CD4-positive, alpha-beta memory T cell (primary cell): Measurements from ENCODE around the gene RXFP1. TPM values are rescaled to one million over a fixed set of nuclear protein-coding genes. Genes with fewer than 3 reads are reported as not detected.

Experiments used
- CTCF ChIA-PET: fragments of 350-600 bp; sonication (Branson Sonifier 250); formaldehyde crosslinking; loops from one replicate; lab custom pipeline; 2021; ENCODE audit warnings: inconsistent platforms; ENCODE audit not compliant: partially characterized antibody; lab: Charles Lee
- POLR2A ChIA-PET: fragments of 350-600 bp; sonication (Branson Sonifier 250); formaldehyde crosslinking; loops from one replicate; lab custom pipeline; 2021; ENCODE audit not compliant: partially characterized antibody; lab: Charles Lee
- DNase-seq, 5 donors: peaks; one replicate each; pipeline versions ENCODE4 v3.0.0 to v3.0.0-alpha.2; 2020 to 2022; ENCODE audit warnings: mixed read lengths in 1 of 5
- H3K27ac ChIP-seq: one replicate; pipeline ENCODE4 v1.7.0; 2013; ENCODE audit warnings: low read depth, low read length
- H3K27me3 ChIP-seq: 2 replicates; pipeline ENCODE4 v1.7.0; 2013; ENCODE audit warnings: mild to moderate bottlenecking, low read length, moderate library complexity; ENCODE audit not compliant: insufficient read depth
- H3K36me3 ChIP-seq: 2 replicates; pipeline ENCODE4 v1.7.0; 2013; ENCODE audit warnings: mild to moderate bottlenecking, low read length, moderate library complexity; ENCODE audit not compliant: insufficient read depth
- H3K4me1 ChIP-seq: 2 replicates; pipeline ENCODE4 v1.7.0; 2013; ENCODE audit warnings: mild to moderate bottlenecking, low read length, moderate library complexity; ENCODE audit not compliant: insufficient read depth
- H3K4me3 ChIP-seq, 2 donors: one replicate each; pipeline ENCODE4 v1.7.0; 2013; ENCODE audit warnings: low read length in 2 of 2, mild to moderate bottlenecking in 1 of 2
- H3K9me3 ChIP-seq, 2 donors: one replicate each; pipeline ENCODE4 v1.7.0; 2013; ENCODE audit warnings: low read length in 2 of 2, control low read depth in 1 of 2; ENCODE audit not compliant: control insufficient read depth in 1 of 2
- H3K27ac Mint-ChIP-seq, 7 donors: one replicate each; pipeline ENCODE4 v1.8.0; 2020 to 2021; ENCODE audit warnings: mixed read lengths in 7 of 7, mild to moderate bottlenecking in 6 of 7, inconsistent platforms in 3 of 7, moderate library complexity in 3 of 7
- H3K27me3 Mint-ChIP-seq, 2 donors: one replicate each; pipeline ENCODE4 v1.8.0; 2020 to 2021; ENCODE audit warnings: mixed read lengths in 2 of 2
- H3K36me3 Mint-ChIP-seq, 2 donors: one replicate each; pipeline ENCODE4 v1.8.0; 2020 to 2021; ENCODE audit warnings: mixed read lengths in 2 of 2, inconsistent platforms in 1 of 2, mild to moderate bottlenecking in 1 of 2
- H3K4me1 Mint-ChIP-seq, 4 donors: one replicate each; pipeline ENCODE4 v1.8.0; 2020 to 2021; ENCODE audit warnings: mixed read lengths in 4 of 4, mild to moderate bottlenecking in 1 of 4
- H3K4me3 Mint-ChIP-seq, 8 donors: one replicate each; pipeline ENCODE4 v1.8.0; 2020 to 2021; ENCODE audit warnings: mixed read lengths in 8 of 8, mild to moderate bottlenecking in 7 of 8, moderate library complexity in 6 of 8, inconsistent platforms in 3 of 8
- H3K9me3 Mint-ChIP-seq, 8 donors: one replicate each; pipeline ENCODE4 v1.8.0; 2020 to 2021; ENCODE audit warnings: mixed read lengths in 8 of 8, mild to moderate bottlenecking in 5 of 8, inconsistent platforms in 3 of 8, moderate library complexity in 1 of 8
- intact Hi-C: fragments of 100-400 bp; cut with micrococcal nuclease; formaldehyde crosslinking; loops from one replicate; pipeline ENCODE4 v1.15.1; 2023
- polyA plus RNA-seq, 2 donors: library from polyadenylated mRNA; unstranded; fragments of 300-500 nt; fragmentation: Illumina TruSeq; gene quantifications; one replicate each; pipeline ENCODE4 v1.2.3, GENCODE V29; 2021
- total RNA-seq, 2 experiments: library from RNA; stranded (reverse); gene quantifications; one replicate each; pipeline ENCODE4 v1.2.3, GENCODE V29; 2021

Gene RXFP1
- total and polyA plus RNA-seq, 4 experiments from 2014 or later, result not detected

DNA sequence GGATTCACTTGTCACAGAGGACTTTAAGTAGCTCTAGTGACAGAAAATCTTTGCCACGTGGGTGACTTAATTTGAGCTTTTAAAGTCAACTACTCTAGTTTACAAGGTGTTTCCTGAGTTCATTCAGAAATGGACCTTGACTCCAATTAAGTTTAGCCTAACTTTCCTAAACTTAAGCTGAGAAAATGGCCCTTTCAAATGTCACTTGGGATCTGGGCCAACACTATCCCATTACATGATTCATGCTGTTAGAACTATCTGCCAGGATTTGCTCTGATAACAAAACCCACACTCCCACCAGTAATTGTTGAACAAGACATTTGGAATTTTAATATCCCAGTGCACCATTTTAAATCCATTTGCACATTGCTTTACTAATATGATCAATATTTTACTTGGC lies 109.2 kb downstream of the RXFP1 start:
- Histone ChIP-seq H3K27me3 (peaks cover 4% of the 10 kb centered on the region), H3K4me3 (no peak overlapping the region), H3K27ac (no peak overlapping the region), H3K36me3 (no peaks in the 10 kb centered on the region), H3K9me3 (no peaks in the 10 kb centered on the region), H3K4me1 (no peaks in the 10 kb centered on the region)
- H3K4me3 Mint-ChIP-seq, result no peak overlapping the region
- intact Hi-C loops, result no loop called here
- H3K36me3 Mint-ChIP-seq, result no peaks in the 10 kb centered on the region
- ChIA-PET POLR2A (no interaction called here), CTCF (no interaction called here)
- H3K4me1 Mint-ChIP-seq, result no peaks in the 10 kb centered on the region
- no peak overlapping the region for H3K27ac Mint-ChIP-seq
- DNase-seq, result no peak
- H3K9me3 Mint-ChIP-seq, result no peaks in the 10 kb centered on the region
- peaks cover 1 to 7% of the 10 kb centered on the region in 2 donors for H3K27me3 Mint-ChIP-seq

DNA sequence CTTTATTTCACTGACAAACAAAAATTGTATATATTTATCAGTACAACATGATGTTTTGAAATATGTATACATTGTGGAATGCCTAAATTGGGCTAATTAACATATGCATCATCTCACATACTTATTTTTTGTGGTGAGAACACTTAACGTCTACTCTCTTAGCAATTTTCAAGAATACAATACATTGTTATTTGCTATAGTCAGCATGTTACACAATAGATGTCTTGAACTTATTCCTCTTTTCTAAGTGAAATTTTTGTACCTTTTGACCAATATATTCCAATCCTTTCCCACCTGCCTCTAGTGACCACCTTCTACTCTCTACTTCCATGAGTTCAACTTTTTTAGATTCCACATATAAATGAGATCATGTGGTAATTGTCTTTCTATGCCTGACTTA lies 114.9 kb downstream of the RXFP1 start:
- H3K36me3 ChIP-seq, result no peaks in the 10 kb centered on the region
- H3K27me3 ChIP-seq, result no peaks in the 10 kb centered on the region
- ChIA-PET CTCF (no interaction called here), POLR2A (no interaction called here)
- no peaks in the 10 kb centered on the region for H3K9me3 ChIP-seq
- H3K4me3 ChIP-seq, result no peak overlapping the region
- no peak overlapping the region for H3K27ac Mint-ChIP-seq
- no peak for DNase-seq
- H3K27ac ChIP-seq, result no peak overlapping the region
- intact Hi-C loops, result no loop called here
- H3K27me3 Mint-ChIP-seq, result peaks cover 4 to 20% of the 10 kb centered on the region in 2 donors
- H3K36me3 Mint-ChIP-seq, result no peaks in the 10 kb centered on the region
- H3K9me3 Mint-ChIP-seq, result no peaks in the 10 kb centered on the region
- no peaks in the 10 kb centered on the region for H3K4me1 ChIP-seq
- no peak overlapping the region for H3K4me3 Mint-ChIP-seq
- no peaks in the 10 kb centered on the region for H3K4me1 Mint-ChIP-seq

- CTCF ChIA-PET, result no interaction called here
- H3K9me3 Mint-ChIP-seq, result no peaks in the 10 kb centered on the region
- Histone ChIP-seq H3K4me1 (no peaks in the 10 kb centered on the region), H3K27me3 (no peaks in the 10 kb centered on the region), H3K27ac (no peak overlapping the region), H3K4me3 (no peak overlapping the region), H3K9me3 (no peaks in the 10 kb centered on the region), H3K36me3 (no peaks in the 10 kb centered on the region)
- H3K27ac Mint-ChIP-seq, result no peak overlapping the region
- H3K36me3 Mint-ChIP-seq, result no peaks in the 10 kb centered on the region
- H3K4me3 Mint-ChIP-seq, result no peak overlapping the region
- intact Hi-C loops, result no loop called here
- H3K4me1 Mint-ChIP-seq, result no peaks in the 10 kb centered on the region
- peaks cover 20 to 26% of the 10 kb centered on the region in 2 donors for H3K27me3 Mint-ChIP-seq
- POLR2A ChIA-PET, result no interaction called here
- no peak for DNase-seq
Observed at GRCh38 chr4:158644356-158644755, 122.7 kb downstream of the RXFP1 start.

DNA sequence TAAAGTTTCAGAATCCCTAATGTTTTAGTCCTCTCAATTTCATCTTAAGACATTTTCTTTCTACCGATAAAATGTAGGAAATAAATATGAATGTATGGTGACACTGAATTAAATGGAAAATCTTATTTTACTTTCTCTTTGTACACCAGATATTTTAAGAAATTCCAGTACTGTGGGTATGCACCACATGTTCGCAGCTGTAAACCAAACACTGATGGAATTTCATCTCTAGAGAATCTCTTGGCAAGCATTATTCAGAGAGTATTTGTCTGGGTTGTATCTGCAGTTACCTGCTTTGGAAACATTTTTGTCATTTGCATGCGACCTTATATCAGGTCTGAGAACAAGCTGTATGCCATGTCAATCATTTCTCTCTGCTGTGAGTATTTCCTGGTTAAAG lies 123.1 kb downstream of the RXFP1 start:
- no peaks in the 10 kb centered on the region for H3K36me3 Mint-ChIP-seq
- no peak for DNase-seq
- H3K27ac Mint-ChIP-seq, result no peak overlapping the region
- Histone ChIP-seq H3K27me3 (no peaks in the 10 kb centered on the region), H3K27ac (no peak overlapping the region), H3K9me3 (no peaks in the 10 kb centered on the region), H3K4me1 (no peaks in the 10 kb centered on the region), H3K4me3 (no peak overlapping the region), H3K36me3 (no peaks in the 10 kb centered on the region)
- ChIA-PET POLR2A (no interaction called here), CTCF (no interaction called here)
- no peaks in the 10 kb centered on the region for H3K4me1 Mint-ChIP-seq
- no peaks in the 10 kb centered on the region for H3K9me3 Mint-ChIP-seq
- H3K27me3 Mint-ChIP-seq, result peaks cover 20 to 26% of the 10 kb centered on the region in 2 donors
- no peak overlapping the region for H3K4me3 Mint-ChIP-seq
- intact Hi-C loops, result no loop called here

DNA sequence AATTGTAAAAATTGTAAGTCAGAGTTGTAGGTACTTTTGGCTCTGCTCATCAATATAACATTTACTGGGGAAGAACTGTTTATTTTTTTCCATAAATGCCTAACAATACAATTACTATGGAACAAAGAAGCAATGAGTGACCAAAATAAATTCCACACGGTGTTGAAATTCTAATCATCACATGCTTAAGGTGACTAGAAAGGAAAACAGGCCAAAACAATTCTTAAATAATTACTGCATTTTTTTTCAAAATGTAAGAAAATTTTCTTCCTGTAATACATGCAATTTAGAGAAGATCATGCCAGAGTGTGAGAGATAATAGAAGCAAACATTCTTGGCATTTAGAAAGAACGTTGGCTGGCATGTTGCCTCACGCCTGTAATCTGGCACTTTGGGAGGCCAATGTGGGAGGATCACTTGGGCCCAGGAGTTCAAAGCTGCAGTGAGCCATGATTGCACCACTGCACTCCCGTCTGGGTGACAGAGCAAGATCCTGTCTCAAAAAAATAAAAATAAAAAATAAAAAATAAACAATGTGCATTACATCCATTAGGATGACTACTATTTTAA lies 127.5 kb downstream of the RXFP1 start:
- no peaks in the 10 kb centered on the region for H3K9me3 ChIP-seq
- Mint-ChIP-seq H3K27ac (no peak overlapping the region), H3K4me1 (peaks cover 5 to 9% (median 7%) of the 10 kb centered on the region in 4 donors), H3K9me3 (no peaks in the 10 kb centered on the region), H3K36me3 (no peaks in the 10 kb centered on the region), H3K27me3 (peaks cover 10 to 12% of the 10 kb centered on the region in 2 donors), H3K4me3 (no peak overlapping the region)
- ChIA-PET POLR2A (no interaction called here), CTCF (no interaction called here)
- H3K4me3 ChIP-seq, result no peak overlapping the region
- H3K27me3 ChIP-seq, result no peaks in the 10 kb centered on the region
- no peak for DNase-seq
- peaks cover 6% of the 10 kb centered on the region for H3K4me1 ChIP-seq
- no peaks in the 10 kb centered on the region for H3K36me3 ChIP-seq
- H3K27ac ChIP-seq, result no peak overlapping the region
- intact Hi-C loops, result no loop called here

DNA sequence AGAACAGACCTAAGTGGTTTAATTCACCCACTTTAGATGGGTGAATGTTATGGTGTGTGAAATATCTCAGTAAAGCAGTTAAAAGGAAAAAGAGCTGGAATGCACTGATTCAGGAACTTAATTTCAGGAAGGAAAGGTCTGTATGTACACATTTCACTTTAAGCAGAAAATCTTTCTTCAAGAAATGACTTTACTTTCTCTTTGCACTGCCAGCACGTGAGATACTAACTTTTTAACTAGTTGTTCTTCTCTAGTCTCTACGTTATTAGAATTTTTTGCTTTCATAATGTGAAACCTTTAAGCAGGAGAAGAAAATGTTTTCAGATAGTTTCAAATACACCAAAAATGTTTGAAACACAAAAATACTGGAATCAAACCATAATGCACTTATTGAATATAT lies 131.2 kb downstream of the RXFP1 start:
- Mint-ChIP-seq H3K9me3 (no peaks in the 10 kb centered on the region), H3K27me3 (peaks cover 2% of the 10 kb centered on the region in 2 donors), H3K27ac (peak overlapping the region in 3 of 7 donors; percentile 5 to 59 (median 17)), H3K4me1 (peaks cover 5 to 9% (median 7%) of the 10 kb centered on the region in 4 donors), H3K36me3 (no peaks in the 10 kb centered on the region), H3K4me3 (peak overlapping the region; percentile 33 to 68 (median 60))
- ChIA-PET POLR2A (no interaction called here), CTCF (no interaction called here)
- H3K36me3 ChIP-seq, result no peaks in the 10 kb centered on the region
- DNase-seq, result no peak
- H3K4me1 ChIP-seq, result peaks cover 6% of the 10 kb centered on the region
- no peaks in the 10 kb centered on the region for H3K27me3 ChIP-seq
- no peaks in the 10 kb centered on the region for H3K9me3 ChIP-seq
- no peak overlapping the region for H3K27ac ChIP-seq
- intact Hi-C loops, result no loop called here
- H3K4me3 ChIP-seq, result peak overlapping the region in 1 of 2 donors; percentile 5

DNA sequence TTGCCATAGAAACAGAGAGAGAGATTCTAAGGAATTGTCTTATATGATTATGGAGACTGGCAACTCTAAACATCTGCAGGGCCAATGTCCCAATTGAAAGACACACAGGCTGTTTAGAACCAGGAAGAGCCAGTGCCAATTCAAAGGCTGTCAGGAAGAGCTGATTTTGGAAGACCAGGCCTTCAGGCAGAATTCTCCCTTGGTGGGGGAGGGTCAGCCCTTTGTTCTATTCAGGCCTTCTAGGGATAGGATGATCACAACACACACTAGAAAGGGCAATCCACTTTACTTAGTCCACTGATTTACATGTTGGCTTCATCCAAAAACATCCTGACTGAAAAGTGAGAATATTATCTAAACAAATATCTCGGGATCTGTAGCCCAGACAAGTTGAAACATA lies 134.8 kb downstream of the RXFP1 start:
- Mint-ChIP-seq H3K4me3 (no peak overlapping the region), H3K9me3 (no peaks in the 10 kb centered on the region), H3K36me3 (no peaks in the 10 kb centered on the region), H3K4me1 (peaks cover 5 to 9% (median 7%) of the 10 kb centered on the region in 4 donors), H3K27me3 (peaks cover 0 to 10% of the 10 kb centered on the region in 2 donors), H3K27ac (no peak overlapping the region)
- intact Hi-C loops, result no loop called here
- no peak for DNase-seq
- Histone ChIP-seq H3K9me3 (no peaks in the 10 kb centered on the region), H3K27ac (no peak overlapping the region), H3K4me3 (no peak overlapping the region), H3K27me3 (no peaks in the 10 kb centered on the region), H3K36me3 (no peaks in the 10 kb centered on the region), H3K4me1 (peaks cover 6% of the 10 kb centered on the region)
- CTCF ChIA-PET, result interaction anchor here (0.8 kb wide), 1 partner anchor 11 kb away, joined by 4 read pairs; no protein-coding TSS in a partner anchor
- POLR2A ChIA-PET, result no interaction called here
